ENCODE results near the gene CLEC3B. TPM values are rescaled to one million over a fixed set of nuclear protein-coding genes. Genes with fewer than 3 reads are reported as not detected.
A peak's percentile ranks its signal among the peaks of the same experiment; 100 is the strongest.

CLEC3B gene
- polyA plus RNA-seq, 3 donors: 3.9 to 22.7 (median 14.5) TPM

DNA sequence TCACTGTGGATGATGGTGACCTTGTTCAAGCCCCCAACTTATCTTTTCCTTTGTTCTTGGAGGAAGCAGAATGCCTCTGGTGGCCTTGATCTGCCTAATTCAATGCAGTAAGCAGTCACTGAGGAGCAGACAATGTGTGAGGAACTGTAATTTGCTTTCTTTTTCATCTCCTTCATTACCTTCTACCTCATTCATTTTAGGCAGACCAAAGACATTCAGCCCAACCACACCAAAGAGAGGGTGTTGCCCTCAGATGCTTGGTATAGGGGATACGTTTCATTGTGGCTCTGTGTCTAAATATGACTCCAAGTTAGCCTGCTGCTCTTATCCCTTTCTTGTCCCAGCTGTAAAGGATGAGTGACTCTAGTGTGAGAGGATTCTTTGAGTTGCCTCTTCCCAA lies 34.8 kb upstream of the CLEC3B start:
- H3K27ac ChIP-seq (ENCODE audit: low read depth in 1 of 2, low read length in 2 of 2): no peak overlapping the region
- H3K4me1 Mint-ChIP-seq: peaks cover 9% of the 10 kb centered on the region
- peaks cover 3% of the 10 kb centered on the region for H3K79me2 ChIP-seq (ENCODE audit: insufficient read depth, low read length)

GRCh38 chr3:44992555-44993470 lies 33.3 kb upstream of the CLEC3B start:
- WGBS (ENCODE audit: insufficient coverage): 71% methylated on average over 1 of the region's 7 CpGs
- no peak overlapping the region for H3K4me2 ChIP-seq (replicated peaks; ENCODE audit: extremely low read depth, low read length, poor library complexity, severe bottlenecking)
- H3K36me3 Mint-ChIP-seq: peaks cover 70 to 71% of the 10 kb centered on the region in 2 donors
- peaks cover 42 to 88% of the 10 kb centered on the region in 2 donors for H3K36me3 ChIP-seq (replicated peaks in 1 of 2; ENCODE audit: control insufficient read depth in 1 of 2, insufficient read depth in 2 of 2, low read length in 2 of 2)
- H3K9me3 Mint-ChIP-seq: no peaks in the 10 kb centered on the region
- no peak overlapping the region for H3K27ac ChIP-seq (ENCODE audit: low read depth in 1 of 2, low read length in 2 of 2)
- no peak overlapping the region for H2AFZ ChIP-seq (ENCODE audit: insufficient read depth, low read depth, low read length, poor library complexity, severe bottlenecking)
- H4K20me1 ChIP-seq (ENCODE audit: insufficient read depth, low read length): peaks cover 8% of the 10 kb centered on the region
- no peak overlapping the region for H3K4me3 Mint-ChIP-seq
- no peaks in the 10 kb centered on the region for H3K9me3 ChIP-seq (replicated peaks in 1 of 2; ENCODE audit: control insufficient read depth in 1 of 2, insufficient read depth in 1 of 2, low read length in 2 of 2)
- peak in 2 of 3 donors; percentile 19 to 35 for DNase-seq
- TF ChIP-seq, protein P1, sequence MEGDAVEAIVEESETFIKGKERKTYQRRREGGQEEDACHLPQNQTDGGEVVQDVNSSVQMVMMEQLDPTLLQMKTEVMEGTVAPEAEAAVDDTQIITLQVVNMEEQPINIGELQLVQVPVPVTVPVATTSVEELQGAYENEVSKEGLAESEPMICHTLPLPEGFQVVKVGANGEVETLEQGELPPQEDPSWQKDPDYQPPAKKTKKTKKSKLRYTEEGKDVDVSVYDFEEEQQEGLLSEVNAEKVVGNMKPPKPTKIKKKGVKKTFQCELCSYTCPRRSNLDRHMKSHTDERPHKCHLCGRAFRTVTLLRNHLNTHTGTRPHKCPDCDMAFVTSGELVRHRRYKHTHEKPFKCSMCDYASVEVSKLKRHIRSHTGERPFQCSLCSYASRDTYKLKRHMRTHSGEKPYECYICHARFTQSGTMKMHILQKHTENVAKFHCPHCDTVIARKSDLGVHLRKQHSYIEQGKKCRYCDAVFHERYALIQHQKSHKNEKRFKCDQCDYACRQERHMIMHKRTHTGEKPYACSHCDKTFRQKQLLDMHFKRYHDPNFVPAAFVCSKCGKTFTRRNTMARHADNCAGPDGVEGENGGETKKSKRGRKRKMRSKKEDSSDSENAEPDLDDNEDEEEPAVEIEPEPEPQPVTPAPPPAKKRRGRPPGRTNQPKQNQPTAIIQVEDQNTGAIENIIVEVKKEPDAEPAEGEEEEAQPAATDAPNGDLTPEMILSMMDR (IDR thresholded peaks at IDR 0.05): peak; percentile 90
- peaks cover 3% of the 10 kb centered on the region for H3K79me2 ChIP-seq (ENCODE audit: insufficient read depth, low read length)
- no peaks in the 10 kb centered on the region for H3K4me1 ChIP-seq (ENCODE audit: control insufficient read depth in 1 of 2, insufficient read depth in 2 of 2, low read length in 2 of 2)
- H3K9ac ChIP-seq (ENCODE audit: insufficient read depth, low read length, poor library complexity, severe bottlenecking): no peak overlapping the region
- intact Hi-C loops (cut with micrococcal nuclease): no loop called here
- H3K4me1 Mint-ChIP-seq: peaks cover 6% of the 10 kb centered on the region
- H3K27me3 Mint-ChIP-seq (ENCODE audit: low read depth in 3 of 3): no peaks in the 10 kb centered on the region
- no peak overlapping the region for H3K4me3 ChIP-seq (replicated peaks in 1 of 3; ENCODE audit: low read depth in 2 of 3, low read length in 3 of 3)
- H3K27ac Mint-ChIP-seq: no peak overlapping the region
- H3K27me3 ChIP-seq (ENCODE audit: control insufficient read depth in 2 of 2, insufficient read depth in 2 of 2, low read length in 2 of 2): no peaks in the 10 kb centered on the region

More for the DNA sequence above, 34.8 kb upstream of the CLEC3B start:
- Mint-ChIP-seq H3K4me3 (no peak overlapping the region), H3K36me3 (peaks cover 56 to 60% of the 10 kb centered on the region in 2 donors), H3K27me3 (ENCODE audit: low read depth in 3 of 3) (no peaks in the 10 kb centered on the region), H3K9me3 (no peaks in the 10 kb centered on the region), H3K27ac (no peak overlapping the region)
- H4K20me1 ChIP-seq (ENCODE audit: insufficient read depth, low read length): peaks cover 8% of the 10 kb centered on the region
- no peaks in the 10 kb centered on the region for H3K4me1 ChIP-seq (ENCODE audit: control insufficient read depth in 1 of 2, insufficient read depth in 2 of 2, low read length in 2 of 2)
- WGBS (ENCODE audit: insufficient coverage): no CpG with 5 or more reads among the region's 1 CpG
- TF ChIP-seq, protein P1 (IDR thresholded peaks at IDR 0.05): no peak
- H3K27me3 ChIP-seq (ENCODE audit: control insufficient read depth in 2 of 2, insufficient read depth in 2 of 2, low read length in 2 of 2): no peaks in the 10 kb centered on the region
- no peak overlapping the region for H2AFZ ChIP-seq (ENCODE audit: insufficient read depth, low read depth, low read length, poor library complexity, severe bottlenecking)
- no peaks in the 10 kb centered on the region for H3K9me3 ChIP-seq (replicated peaks in 1 of 2; ENCODE audit: control insufficient read depth in 1 of 2, insufficient read depth in 1 of 2, low read length in 2 of 2)
- no peak overlapping the region for H3K4me3 ChIP-seq (replicated peaks in 1 of 3; ENCODE audit: low read depth in 2 of 3, low read length in 3 of 3)
- H3K9ac ChIP-seq (ENCODE audit: insufficient read depth, low read length, poor library complexity, severe bottlenecking): no peak overlapping the region
- peaks cover 30 to 73% of the 10 kb centered on the region in 2 donors for H3K36me3 ChIP-seq (replicated peaks in 1 of 2; ENCODE audit: control insufficient read depth in 1 of 2, insufficient read depth in 2 of 2, low read length in 2 of 2)
- H3K4me2 ChIP-seq (replicated peaks; ENCODE audit: extremely low read depth, low read length, poor library complexity, severe bottlenecking): no peak overlapping the region
- intact Hi-C loops (cut with micrococcal nuclease): no loop called here
- DNase-seq: no peak

All from CD14-positive monocyte (primary cell).